Left lung (tissue), 10 donors: ENCODE measurements around the gene CACNA1A. TPM values are rescaled to one million over a fixed set of nuclear protein-coding genes. Genes with fewer than 3 reads are reported as not detected.

Source experiments
- ATAC-seq: fragments of 200-7000 bp; cut with Tn5 transposase; one replicate; pipeline ENCODE4 v1.9.1; 2020; ENCODE audit warnings: moderate library complexity
- DNase-seq, 4 donors: peaks; one replicate each; pipeline ENCODE4 v3.0.0-alpha.2; 2013 to 2020
- H3K27ac ChIP-seq, 2 donors: fragments of 200-600 bp; sonication (generic) in 1 of 2; one replicate each; pipeline versions ENCODE4 v1.5.0 to v1.8.0; 2020 to 2021
- H3K27me3 ChIP-seq, 2 donors: fragments of 200-600 bp; sonication (generic) in 1 of 2; one replicate each; pipeline versions ENCODE4 v1.5.0 to v1.8.0; 2020 to 2021
- H3K36me3 ChIP-seq, 2 donors: fragments of 200-600 bp; sonication (generic) in 1 of 2; one replicate each; pipeline versions ENCODE4 v1.5.0 to v1.8.0; 2020 to 2021
- H3K4me1 ChIP-seq, 2 donors: fragments of 200-600 bp; one replicate each; pipeline ENCODE4 v1.8.0; 2021
- H3K4me3 ChIP-seq, 2 donors: fragments of 200-600 bp; sonication (generic) in 1 of 2; one replicate each; pipeline versions ENCODE4 v1.5.0 to v1.8.0; 2020 to 2021; ENCODE audit warnings: mild to moderate bottlenecking in 1 of 2
- H3K9me3 ChIP-seq, 2 donors: fragments of 200-600 bp; sonication (generic) in 1 of 2; one replicate each; pipeline versions ENCODE4 v1.5.0 to v1.8.0; 2020 to 2021
- CTCF ChIP-seq, 2 donors: fragments of 200-600 bp; sonication (generic) in 1 of 2; IDR thresholded peaks; one replicate each; pipeline versions ENCODE4 v1.5.0 to v1.8.0; 2021; ENCODE audit warnings: antibody characterized with exemption in 2 of 2
- intact Hi-C, 2 donors: fragments of 100-400 bp; cut with DNase I; formaldehyde crosslinking; loops; one replicate each; pipeline versions ENCODE4 v1.11.2 to v1.14.2; 2022
- polyA plus RNA-seq, 6 donors: library from polyadenylated mRNA; unstranded; fragments of 120-200 nt; gene quantifications; one replicate each; pipeline ENCODE4 v1.2.1, GENCODE V29; 2013; ENCODE audit not compliant: insufficient read length in 6 of 6
- total RNA-seq, 2 donors: library from RNA; stranded (reverse); fragmentation: NEBNext Ultra II Directional; extraction: Animal tissue kit (Norgen Biotek cat#: 25700); gene quantifications; one replicate each; pipeline ENCODE4 v1.2.1, GENCODE V29; 2021
- donor health status: DM: no; HTN: yes; CAD: no.
- donor health status: DM: no; HTN: no; CAD: no.

CACNA1A gene
- total and polyA plus RNA-seq, 8 donors, result 0.20 to 5.4 (median 3.9) TPM

GRCh38 chr19:13294812-13295567 is 211.3 kb downstream of the CACNA1A start:
- no peaks in the 10 kb centered on the region for H3K9me3 ChIP-seq
- no peak overlapping the region for H3K4me3 ChIP-seq
- no peaks in the 10 kb centered on the region for H3K36me3 ChIP-seq
- H3K4me1 ChIP-seq, result peaks cover 0 to 7% of the 10 kb centered on the region in 2 donors
- H3K27me3 ChIP-seq, result peaks cover 14 to 38% of the 10 kb centered on the region in 2 donors
- ATAC-seq, result no peak
- intact Hi-C loops, result no loop called here
- TF ChIP-seq CTCF (IDR thresholded peaks at IDR 0.05), result no peak
- no peak for DNase-seq
- H3K27ac ChIP-seq, result no peak overlapping the region

GRCh38 chr19:13291913-13292312 is 214.4 kb downstream of the CACNA1A start:
- ATAC-seq, result no peak

GRCh38 chr19:13290741-13291140 is 215.5 kb downstream of the CACNA1A start:
- TF ChIP-seq CTCF (IDR thresholded peaks at IDR 0.05), result no peak
- Histone ChIP-seq H3K27me3 (peaks cover 0 to 3% of the 10 kb centered on the region in 2 donors), H3K4me3 (no peak overlapping the region), H3K36me3 (no peaks in the 10 kb centered on the region), H3K27ac (no peak overlapping the region), H3K9me3 (no peaks in the 10 kb centered on the region), H3K4me1 (no peaks in the 10 kb centered on the region)
- ATAC-seq (no peak), DNase-seq (no peak)
- intact Hi-C loops, result no loop called here

More at GRCh38 chr19:13291913-13292312, 214.4 kb downstream of the CACNA1A start:
- intact Hi-C loops, result no loop called here
- Histone ChIP-seq H3K9me3 (no peaks in the 10 kb centered on the region), H3K27me3 (peaks cover 0 to 7% of the 10 kb centered on the region in 2 donors), H3K27ac (no peak overlapping the region), H3K4me3 (no peak overlapping the region), H3K4me1 (no peaks in the 10 kb centered on the region), H3K36me3 (no peaks in the 10 kb centered on the region)
- no peak for TF ChIP-seq CTCF (IDR thresholded peaks at IDR 0.05)
- no peak for DNase-seq

- Histone ChIP-seq H3K4me3 (no peak overlapping the region), H3K27ac (no peak overlapping the region), H3K9me3 (no peaks in the 10 kb centered on the region), H3K27me3 (peaks cover 0 to 6% of the 10 kb centered on the region in 2 donors), H3K36me3 (no peaks in the 10 kb centered on the region), H3K4me1 (no peaks in the 10 kb centered on the region)
- no peak for TF ChIP-seq CTCF (IDR thresholded peaks at IDR 0.05)
- intact Hi-C loops, result no loop called here
- DNase-seq, result no peak
- ATAC-seq, result no peak
Measured at GRCh38 chr19:13289295-13289694, 217.0 kb downstream of the CACNA1A start.

GRCh38 chr19:13286195-13286985 is 219.9 kb downstream of the CACNA1A start:
- intact Hi-C loops, result no loop called here

More at GRCh38 chr19:13286195-13286985, 219.9 kb downstream of the CACNA1A start:
- Histone ChIP-seq H3K9me3 (no peaks in the 10 kb centered on the region), H3K27me3 (peaks cover 0 to 27% of the 10 kb centered on the region in 2 donors), H3K36me3 (no peaks in the 10 kb centered on the region), H3K4me1 (no peaks in the 10 kb centered on the region), H3K4me3 (no peak overlapping the region), H3K27ac (no peak overlapping the region)
- no peak for ATAC-seq
- no peak for TF ChIP-seq CTCF (IDR thresholded peaks at IDR 0.05)
- no peak for DNase-seq
